ENCODE results near the gene ACOX1.

DNA sequence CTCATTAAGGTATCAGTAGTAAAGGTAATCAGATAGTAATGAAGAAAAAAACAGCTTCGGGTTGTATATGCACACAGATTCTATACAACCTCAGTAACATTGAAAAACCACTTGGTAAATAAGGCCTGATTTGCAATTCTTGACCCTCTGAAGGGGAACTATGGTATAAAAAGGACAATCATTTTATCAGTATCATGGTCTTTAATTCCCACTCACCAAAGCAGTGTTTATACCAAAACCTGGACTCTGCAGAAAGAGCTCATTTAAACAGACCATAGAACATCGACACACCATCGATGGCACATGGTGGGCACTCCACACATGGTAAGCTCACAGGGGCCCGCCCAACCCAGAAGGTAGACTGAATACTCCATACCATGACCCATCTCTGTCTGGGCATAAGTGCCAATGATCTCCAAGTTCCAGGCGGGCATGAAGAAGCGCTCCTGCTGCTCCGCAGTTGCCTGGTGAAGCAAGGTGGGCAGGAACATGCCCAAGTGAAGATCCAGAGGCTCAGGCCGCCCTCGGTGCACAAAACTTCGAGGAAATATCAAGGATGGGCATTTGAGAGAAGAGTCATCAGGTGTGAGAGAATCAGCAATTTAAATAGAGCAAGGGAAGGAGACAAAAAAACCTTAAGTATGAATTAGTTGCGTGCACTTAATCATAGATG, 19.0 kb downstream of the ACOX1 start:
- TF ChIP-seq POLR2A (IDR thresholded peaks at IDR 0.05; ENCODE audit: low read depth, low read length) (no peak), TAF1 (IDR thresholded peaks at IDR 0.05; ENCODE audit: borderline replicate concordance, low read depth, low read length) (no peak), POLR2AphosphoS5 (IDR thresholded peaks at IDR 0.05; ENCODE audit: low read depth, low read length) (no peak)
